HuH-7 (cell line): ENCODE data around the gene TMED8.
"Not testable (repeated sequence)": the region's sequence is repeated elsewhere in the genome, so short reads cannot be mapped to it uniquely, and the experiment has no call there.

Experiments used
- DNase-seq: peaks from one replicate; pipeline ENCODE4 v3.0.0; 2011; ENCODE audit warnings: low spot score

TMED8 gene

GRCh38 chr14:77359626-77360025 lies 17.3 kb downstream of the TMED8 start:
- no peak for DNase-seq

- no peak for DNase-seq
Measured at GRCh38 chr14:77356899-77357298, 20.0 kb downstream of the TMED8 start.

- no peak for DNase-seq
Measured at GRCh38 chr14:77355811-77356210, 21.1 kb downstream of the TMED8 start.

- peak; percentile 32 for DNase-seq
Measured at GRCh38 chr14:77353469-77354141, 23.3 kb downstream of the TMED8 start.

- no peak for DNase-seq
Measured at GRCh38 chr14:77347751-77348150, 29.1 kb downstream of the TMED8 start.

GRCh38 chr14:77346495-77346894 lies 30.4 kb downstream of the TMED8 start:
- no peak for DNase-seq

- no peak for DNase-seq
Measured at GRCh38 chr14:77344377-77344996, 32.4 kb downstream of the TMED8 start.

- no peak for DNase-seq
Measured at GRCh38 chr14:77343662-77344061, 33.2 kb downstream of the TMED8 start.

GRCh38 chr14:77342726-77343397 lies 34.0 kb downstream of the TMED8 start:
- no peak for DNase-seq

- no peak for DNase-seq
Measured at GRCh38 chr14:77340389-77340788, 36.5 kb downstream of the TMED8 start.

- DNase-seq: no peak
Measured at GRCh38 chr14:77339407-77339806, 37.5 kb downstream of the TMED8 start.

- no peak for DNase-seq
Measured at GRCh38 chr14:77338302-77338701, 38.6 kb downstream of the TMED8 start.

GRCh38 chr14:77337880-77338279 lies 39.0 kb downstream of the TMED8 start:
- no peak for DNase-seq

GRCh38 chr14:77337255-77337654 lies 39.6 kb downstream of the TMED8 start:
- not testable (repeated sequence) for DNase-seq

GRCh38 chr14:77335576-77335975 lies 41.3 kb downstream of the TMED8 start:
- DNase-seq: no peak

GRCh38 chr14:77329872-77330271 lies 47.0 kb downstream of the TMED8 start:
- no peak for DNase-seq

- no peak for DNase-seq
Measured at GRCh38 chr14:77327111-77327510, 49.8 kb downstream of the TMED8 start.

- DNase-seq: no peak
Measured at GRCh38 chr14:77325746-77326094, 51.2 kb downstream of the TMED8 start.

- DNase-seq: no peak
Measured at GRCh38 chr14:77324816-77325745, 51.8 kb downstream of the TMED8 start.

- no peak for DNase-seq
Measured at GRCh38 chr14:77324289-77324688, 52.6 kb downstream of the TMED8 start.

- no peak for DNase-seq
Measured at GRCh38 chr14:77323571-77323970, 53.3 kb downstream of the TMED8 start.

- DNase-seq: no peak
Measured at GRCh38 chr14:77322951-77323350, 53.9 kb downstream of the TMED8 start.
